Measurements from ENCODE around the gene AHDC1. TPM values are rescaled to one million over a fixed set of nuclear protein-coding genes. Genes with fewer than 3 reads are reported as not detected.

The AHDC1 gene
- total RNA-seq, 1 experiment from 2014 or later = 33.7 TPM

- TF ChIP-seq, protein P1, sequence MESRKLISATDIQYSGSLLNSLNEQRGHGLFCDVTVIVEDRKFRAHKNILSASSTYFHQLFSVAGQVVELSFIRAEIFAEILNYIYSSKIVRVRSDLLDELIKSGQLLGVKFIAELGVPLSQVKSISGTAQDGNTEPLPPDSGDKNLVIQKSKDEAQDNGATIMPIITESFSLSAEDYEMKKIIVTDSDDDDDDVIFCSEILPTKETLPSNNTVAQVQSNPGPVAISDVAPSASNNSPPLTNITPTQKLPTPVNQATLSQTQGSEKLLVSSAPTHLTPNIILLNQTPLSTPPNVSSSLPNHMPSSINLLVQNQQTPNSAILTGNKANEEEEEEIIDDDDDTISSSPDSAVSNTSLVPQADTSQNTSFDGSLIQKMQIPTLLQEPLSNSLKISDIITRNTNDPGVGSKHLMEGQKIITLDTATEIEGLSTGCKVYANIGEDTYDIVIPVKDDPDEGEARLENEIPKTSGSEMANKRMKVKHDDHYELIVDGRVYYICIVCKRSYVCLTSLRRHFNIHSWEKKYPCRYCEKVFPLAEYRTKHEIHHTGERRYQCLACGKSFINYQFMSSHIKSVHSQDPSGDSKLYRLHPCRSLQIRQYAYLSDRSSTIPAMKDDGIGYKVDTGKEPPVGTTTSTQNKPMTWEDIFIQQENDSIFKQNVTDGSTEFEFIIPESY (IDR thresholded peaks at IDR 0.05; ENCODE audit: extremely low read depth, insufficient replicate concordance, low read length) = no peak
- TF ChIP-seq SP1 (IDR thresholded peaks at IDR 0.05; ENCODE audit: low read depth) = no peak
- TF ChIP-seq FOSL1 (IDR thresholded peaks at IDR 0.05; ENCODE audit: low read depth) = no peak
- TF ChIP-seq SRF (IDR thresholded peaks at IDR 0.05; ENCODE audit: low read depth) = no peak
- TF ChIP-seq YY1 (IDR thresholded peaks at IDR 0.05; ENCODE audit: extremely low read depth, insufficient replicate concordance, low read depth, low read length) = no peak
- TF ChIP-seq EGR1 (IDR thresholded peaks at IDR 0.05; ENCODE audit: low read depth) = no peak
- ChIA-PET CTCF (interaction anchor here (1.3 to 1.7 kb wide), 2 partner anchors 8 to 36 kb away, joined by 3 to 7 read pairs; no protein-coding TSS in a partner anchor), RAD21 (ENCODE audit: low non-redundant PET in 1 of 2, low total read pairs in 2 of 2, uncharacterized antibody in 2 of 2, unreplicated experiment in 2 of 2) (no interaction called here), POLR2A (interaction anchor here (0.6 kb wide), 1 partner anchor 39 kb away, joined by 4 read pairs; the partner anchor contains the start of gene AHDC1)
- H3K27ac ChIP-seq (ENCODE audit: low read depth, low read length) = peak overlapping the region; percentile 51; the same call in 1 of the 2 replicates
- H3K4me3 ChIP-seq (replicated peaks in 1 of 2; ENCODE audit: low read depth in 1 of 2, low read length in 2 of 2) = peak overlapping the region in 1 of 2 experiments; percentile 22; a peak in 1 of 4 replicates
- no TSS peak for BruUV-seq (replicated peaks)
- DNase-seq (ENCODE audit: low read depth, low spot score) = no peak
- peaks cover 54% of the 10 kb centered on the region; the same call in 1 of the 2 replicates for H3K79me2 ChIP-seq (ENCODE audit: insufficient read depth, low read length)
- no peaks in the 10 kb centered on the region for H3K9me3 ChIP-seq (ENCODE audit: control insufficient read depth in 1 of 2, insufficient read depth in 1 of 2, low read depth in 1 of 2, low read length in 2 of 2)
- intact Hi-C loops (cut with micrococcal nuclease) = no loop called here
- H3K9ac ChIP-seq (ENCODE audit: low read length) = peak overlapping the region; percentile 37
- no peaks in the 10 kb centered on the region for H3K27me3 ChIP-seq (ENCODE audit: insufficient read depth, low read length)
- H3K4me2 ChIP-seq (ENCODE audit: low read length) = peak overlapping the region; percentile 69
- no peak for ATAC-seq
- peaks cover 46 to 78% of the 10 kb centered on the region in 2 experiments for H3K4me1 ChIP-seq (ENCODE audit: control insufficient read depth in 1 of 2, insufficient read depth in 2 of 2, low read length in 2 of 2)
- H3K36me3 ChIP-seq (ENCODE audit: control insufficient read depth in 1 of 2, insufficient read depth in 2 of 2, low read length in 2 of 2) = no peaks in the 10 kb centered on the region; a peak in 2 of 4 replicates
- H3K9me2 ChIP-seq (ENCODE audit: insufficient read depth) = no peaks in the 10 kb centered on the region
- H2AFZ ChIP-seq (ENCODE audit: low read depth, low read length, poor library complexity, severe bottlenecking) = no peak overlapping the region
- no peaks in the 10 kb centered on the region for H4K20me1 ChIP-seq (ENCODE audit: insufficient read depth)
Observed at GRCh38 chr1:27564710-27565649, 39.0 kb downstream of the AHDC1 start.

All from HCT116 (cell line).